WTC11 (cell line): Measurements from ENCODE around the gene ORAI2. TPM values are rescaled to one million over a fixed set of nuclear protein-coding genes. Genes with fewer than 3 reads are reported as not detected.
A peak's percentile ranks its signal among the peaks of the same experiment; 100 is the strongest.

ENCODE experiments used
- ATAC-seq: fragments of 200-7000 bp; cut with Tn5 transposase; 2 replicates; pipeline ENCODE4 v1.10.0; 2021; ENCODE audit warnings: mild to moderate bottlenecking, moderate library complexity
- CTCF ChIA-PET: fragments of 300-600 bp; sonication (Branson Sonifier 250); formaldehyde crosslinking; loops from one replicate; lab custom pipeline; 2021; ENCODE audit warnings: antibody characterized with exemption; lab: Charles Lee
- POLR2A ChIA-PET: fragments of 350-600 bp; sonication (Branson Sonifier 250); formaldehyde crosslinking; loops from one replicate; lab custom pipeline; 2021; ENCODE audit warnings: antibody characterized with exemption; lab: Charles Lee
- DNase-seq: peaks from one replicate; pipeline ENCODE4 v3.0.0; 2021; ENCODE audit warnings: low spot score
- H3K27ac Mint-ChIP-seq: 2 replicates; pipeline ENCODE4 v1.8.0; 2021; ENCODE audit warnings: mixed read lengths
- H3K27me3 Mint-ChIP-seq: 2 replicates; pipeline ENCODE4 v1.8.0; 2021; ENCODE audit warnings: low read depth, mild to moderate bottlenecking, moderate library complexity, mixed read lengths
- H3K36me3 Mint-ChIP-seq: 2 replicates; pipeline ENCODE4 v1.8.0; 2021; ENCODE audit warnings: mixed read lengths
- H3K4me1 Mint-ChIP-seq: 2 replicates; pipeline ENCODE4 v1.8.0; 2022; ENCODE audit warnings: mixed read lengths
- H3K4me3 Mint-ChIP-seq: 2 replicates; pipeline ENCODE4 v1.8.0; 2021; ENCODE audit warnings: mild to moderate bottlenecking, moderate library complexity, mixed read lengths
- H3K9me3 Mint-ChIP-seq: 2 replicates; pipeline ENCODE4 v1.8.0; 2021; ENCODE audit warnings: mixed read lengths
- AR ChIP-seq: fragments of 250-450 bp; sonication (Bioruptor Pico); IDR thresholded peaks from 2 replicates; pipeline ENCODE4 v1.9.0; 2021; ENCODE audit warnings: mild to moderate bottlenecking
- ARID4B ChIP-seq: sonication (generic); formaldehyde crosslinking; IDR thresholded peaks from 2 replicates; pipeline ENCODE4 v1.8.0; 2023; ENCODE audit warnings: missing genetic modification reagents, mild to moderate bottlenecking, borderline replicate concordance
- ATF1 ChIP-seq: sonication (generic); formaldehyde crosslinking; IDR thresholded peaks from 2 replicates; pipeline ENCODE4 v1.8.1; 2023; ENCODE audit warnings: mild to moderate bottlenecking, moderate library complexity, missing genetic modification reagents
- NFATC4 ChIP-seq: fragments of 250-450 bp; sonication (Bioruptor Pico); IDR thresholded peaks from 2 replicates; pipeline ENCODE4 v1.9.0; 2021; ENCODE audit warnings: mild to moderate bottlenecking
- PRRX2 ChIP-seq: fragments of 250-450 bp; sonication (Bioruptor Pico); IDR thresholded peaks from 2 replicates; pipeline ENCODE4 v1.8.0; 2021; ENCODE audit warnings: mild to moderate bottlenecking
- SMAD4 ChIP-seq: sonication (generic); formaldehyde crosslinking; IDR thresholded peaks from 2 replicates; pipeline ENCODE4 v1.8.0; 2022; ENCODE audit warnings: mild to moderate bottlenecking, missing genetic modification reagents
- USF2 ChIP-seq: sonication (generic); formaldehyde crosslinking; IDR thresholded peaks from 2 replicates; pipeline ENCODE4 v1.8.1; 2023; ENCODE audit warnings: mild to moderate bottlenecking, missing genetic modification reagents, moderate library complexity
- ZBTB21 ChIP-seq: sonication (generic); formaldehyde crosslinking; IDR thresholded peaks from 2 replicates; pipeline ENCODE4 v1.8.1; 2023; ENCODE audit warnings: mild to moderate bottlenecking, missing genetic modification reagents, borderline replicate concordance
- ZMAT4 ChIP-seq: fragments of 250-450 bp; sonication (Bioruptor Pico); IDR thresholded peaks from 2 replicates; pipeline ENCODE4 v1.9.0; 2021; ENCODE audit warnings: mild to moderate bottlenecking
- ZNF219 ChIP-seq: sonication (generic); formaldehyde crosslinking; IDR thresholded peaks from 2 replicates; pipeline ENCODE4 v1.8.0; 2023; ENCODE audit warnings: missing genetic modification reagents, mild to moderate bottlenecking, borderline replicate concordance
- ZNF396 ChIP-seq: fragments of 250-450 bp; sonication (Bioruptor Pico); IDR thresholded peaks from 2 replicates; pipeline ENCODE4 v1.8.0; 2021; ENCODE audit warnings: mild to moderate bottlenecking, moderate library complexity, borderline replicate concordance
- ZNF425 ChIP-seq: fragments of 250-450 bp; sonication (Bioruptor Pico); conservative IDR thresholded peaks from 2 replicates; pipeline ENCODE4 v1.9.0; 2021; ENCODE audit warnings: mild to moderate bottlenecking
- total RNA-seq: library from RNA; stranded (reverse); gene quantifications from 3 replicates; pipeline ENCODE4 v1.2.3, GENCODE V29; 2021
- TF ChIP-seq, protein P1 (sequence below): fragments of 250-450 bp; sonication (Bioruptor Pico); IDR thresholded peaks from 2 replicates; pipeline ENCODE4 v2.1.2; 2022; ENCODE audit warnings: mild to moderate bottlenecking, moderate library complexity
- TF ChIP-seq, protein P2 (sequence below): sonication (generic); formaldehyde crosslinking; IDR thresholded peaks from 2 replicates; pipeline ENCODE4 v1.8.0; 2022; ENCODE audit warnings: missing genetic modification reagents
- TF ChIP-seq, protein P3 (sequence below): sonication (generic); formaldehyde crosslinking; IDR thresholded peaks from 2 replicates; pipeline ENCODE4 v1.8.0; 2022; ENCODE audit warnings: mild to moderate bottlenecking, missing genetic modification reagents
- TF ChIP-seq, protein P4 (sequence below): sonication (generic); formaldehyde crosslinking; IDR thresholded peaks from 2 replicates; pipeline ENCODE4 v1.8.1; 2023; ENCODE audit warnings: mild to moderate bottlenecking, missing genetic modification reagents

ORAI2 gene
- total RNA-seq, 1 experiment from 2014 or later = 22.2 TPM

GRCh38 chr7:102466097-102466496 is 32.7 kb downstream of the ORAI2 start:
- ChIA-PET CTCF (interaction anchor here (0.6 to 3.0 kb wide), 6 partner anchors 11 to 696 kb away, joined by 3 to 14 read pairs (median 5); no protein-coding TSS in a partner anchor), POLR2A (no interaction called here)
- ATAC-seq (no peak), DNase-seq (no peak)
- TF ChIP-seq ZNF425 (CRISPR knock-in tag) (no peak), USF2 (CRISPR knock-in tag) (no peak), NFATC4 (CRISPR knock-in tag) (no peak), PRRX2 (CRISPR knock-in tag) (no peak), SMAD4 (no peak), ZBTB21 (CRISPR knock-in tag) (no peak), ATF1 (no peak), ZNF396 (no peak), ZNF219 (CRISPR knock-in tag) (no peak), ARID4B (CRISPR knock-in tag) (no peak), ZMAT4 (CRISPR knock-in tag) (no peak), AR (CRISPR knock-in tag) (no peak)
- TF ChIP-seq, protein P1, sequence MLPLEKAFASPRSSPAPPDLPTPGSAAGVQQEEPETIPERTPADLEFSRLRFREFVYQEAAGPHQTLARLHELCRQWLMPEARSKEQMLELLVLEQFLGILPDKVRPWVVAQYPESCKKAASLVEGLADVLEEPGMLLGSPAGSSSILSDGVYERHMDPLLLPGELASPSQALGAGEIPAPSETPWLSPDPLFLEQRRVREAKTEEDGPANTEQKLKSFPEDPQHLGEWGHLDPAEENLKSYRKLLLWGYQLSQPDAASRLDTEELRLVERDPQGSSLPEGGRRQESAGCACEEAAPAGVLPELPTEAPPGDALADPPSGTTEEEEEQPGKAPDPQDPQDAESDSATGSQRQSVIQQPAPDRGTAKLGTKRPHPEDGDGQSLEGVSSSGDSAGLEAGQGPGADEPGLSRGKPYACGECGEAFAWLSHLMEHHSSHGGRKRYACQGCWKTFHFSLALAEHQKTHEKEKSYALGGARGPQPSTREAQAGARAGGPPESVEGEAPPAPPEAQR = no peak
- TF ChIP-seq, protein P2, sequence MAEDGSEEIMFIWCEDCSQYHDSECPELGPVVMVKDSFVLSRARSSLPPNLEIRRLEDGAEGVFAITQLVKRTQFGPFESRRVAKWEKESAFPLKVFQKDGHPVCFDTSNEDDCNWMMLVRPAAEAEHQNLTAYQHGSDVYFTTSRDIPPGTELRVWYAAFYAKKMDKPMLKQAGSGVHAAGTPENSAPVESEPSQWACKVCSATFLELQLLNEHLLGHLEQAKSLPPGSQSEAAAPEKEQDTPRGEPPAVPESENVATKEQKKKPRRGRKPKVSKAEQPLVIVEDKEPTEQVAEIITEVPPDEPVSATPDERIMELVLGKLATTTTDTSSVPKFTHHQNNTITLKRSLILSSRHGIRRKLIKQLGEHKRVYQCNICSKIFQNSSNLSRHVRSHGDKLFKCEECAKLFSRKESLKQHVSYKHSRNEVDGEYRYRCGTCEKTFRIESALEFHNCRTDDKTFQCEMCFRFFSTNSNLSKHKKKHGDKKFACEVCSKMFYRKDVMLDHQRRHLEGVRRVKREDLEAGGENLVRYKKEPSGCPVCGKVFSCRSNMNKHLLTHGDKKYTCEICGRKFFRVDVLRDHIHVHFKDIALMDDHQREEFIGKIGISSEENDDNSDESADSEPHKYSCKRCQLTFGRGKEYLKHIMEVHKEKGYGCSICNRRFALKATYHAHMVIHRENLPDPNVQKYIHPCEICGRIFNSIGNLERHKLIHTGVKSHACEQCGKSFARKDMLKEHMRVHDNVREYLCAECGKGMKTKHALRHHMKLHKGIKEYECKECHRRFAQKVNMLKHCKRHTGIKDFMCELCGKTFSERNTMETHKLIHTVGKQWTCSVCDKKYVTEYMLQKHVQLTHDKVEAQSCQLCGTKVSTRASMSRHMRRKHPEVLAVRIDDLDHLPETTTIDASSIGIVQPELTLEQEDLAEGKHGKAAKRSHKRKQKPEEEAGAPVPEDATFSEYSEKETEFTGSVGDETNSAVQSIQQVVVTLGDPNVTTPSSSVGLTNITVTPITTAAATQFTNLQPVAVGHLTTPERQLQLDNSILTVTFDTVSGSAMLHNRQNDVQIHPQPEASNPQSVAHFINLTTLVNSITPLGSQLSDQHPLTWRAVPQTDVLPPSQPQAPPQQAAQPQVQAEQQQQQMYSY = no peak
- TF ChIP-seq, protein P3, sequence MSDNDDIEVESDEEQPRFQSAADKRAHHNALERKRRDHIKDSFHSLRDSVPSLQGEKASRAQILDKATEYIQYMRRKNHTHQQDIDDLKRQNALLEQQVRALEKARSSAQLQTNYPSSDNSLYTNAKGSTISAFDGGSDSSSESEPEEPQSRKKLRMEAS (CRISPR knock-in tag) = no peak
- TF ChIP-seq, protein P4, sequence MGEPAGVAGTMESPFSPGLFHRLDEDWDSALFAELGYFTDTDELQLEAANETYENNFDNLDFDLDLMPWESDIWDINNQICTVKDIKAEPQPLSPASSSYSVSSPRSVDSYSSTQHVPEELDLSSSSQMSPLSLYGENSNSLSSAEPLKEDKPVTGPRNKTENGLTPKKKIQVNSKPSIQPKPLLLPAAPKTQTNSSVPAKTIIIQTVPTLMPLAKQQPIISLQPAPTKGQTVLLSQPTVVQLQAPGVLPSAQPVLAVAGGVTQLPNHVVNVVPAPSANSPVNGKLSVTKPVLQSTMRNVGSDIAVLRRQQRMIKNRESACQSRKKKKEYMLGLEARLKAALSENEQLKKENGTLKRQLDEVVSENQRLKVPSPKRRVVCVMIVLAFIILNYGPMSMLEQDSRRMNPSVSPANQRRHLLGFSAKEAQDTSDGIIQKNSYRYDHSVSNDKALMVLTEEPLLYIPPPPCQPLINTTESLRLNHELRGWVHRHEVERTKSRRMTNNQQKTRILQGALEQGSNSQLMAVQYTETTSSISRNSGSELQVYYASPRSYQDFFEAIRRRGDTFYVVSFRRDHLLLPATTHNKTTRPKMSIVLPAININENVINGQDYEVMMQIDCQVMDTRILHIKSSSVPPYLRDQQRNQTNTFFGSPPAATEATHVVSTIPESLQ = no peak
- TF ChIP-seq, all 79 proteins: peak for 0
- Mint-ChIP-seq H3K4me3 (peak overlapping the region; percentile 78), H3K36me3 (no peaks in the 10 kb centered on the region), H3K4me1 (peaks cover 8% of the 10 kb centered on the region), H3K9me3 (no peaks in the 10 kb centered on the region), H3K27me3 (no peaks in the 10 kb centered on the region), H3K27ac (no peak overlapping the region)
